K562 (cell line): ENCODE data around the gene PHF21B. TPM values are rescaled to one million over a fixed set of nuclear protein-coding genes. Genes with fewer than 3 reads are reported as not detected.

ENCODE experiments used
- ATAC-seq: fragments of 200-7000 bp; cut with Tn5 transposase; 3 replicates; pipeline ENCODE4 v1.9.1; 2020; ENCODE audit warnings: moderate library complexity
- BruUV-seq: library from RNA; stranded (reverse); fragments of 400-500 nt; replicated peaks from 2 replicates; lab custom pipeline; 2021; lab: Mats Ljungman, UMichigan
- CTCF ChIA-PET: fragments of 300-600 bp; formaldehyde crosslinking; extraction: SDS; loops from one replicate; lab custom pipeline; 2021; ENCODE audit warnings: low intra/inter-chr PET ratio; lab: Yijun Ruan, JAX
- POLR2A ChIA-PET: fragments of 300-600, 350-650 bp; sonication (Branson Sonifier 250); formaldehyde crosslinking; extraction: SDS; loops from one replicate; lab custom pipeline; 2021; ENCODE audit warnings: antibody characterized with exemption, inconsistent platforms; lab: Yijun Ruan, JAX
- DNase-seq, 4 experiments: peaks; one replicate each; pipeline versions ENCODE4 v3.0.0 to v3.0.0-alpha.2; 2011 to 2018; ENCODE audit warnings: low spot score in 3 of 4, mixed read lengths in 3 of 4; ENCODE audit errors: extremely low read depth in 1 of 4
- FAIRE-seq: peaks from 2 replicates; lab custom pipeline; 2011; peaks lifted over from hg19 to GRCh38; lab: Jason Lieb, UNC
- H2AFZ ChIP-seq: 2 replicates; pipeline ENCODE4 v1.6.0; 2011; ENCODE audit warnings: low read depth, low read length, control low read depth, inconsistent platforms
- H3K27ac ChIP-seq: fragments of 200-600 bp; 3 replicates; pipeline ENCODE4 v1.8.0; 2011; ENCODE audit warnings: low read depth, mild to moderate bottlenecking, control low read depth, inconsistent platforms, low read length, moderate library complexity, mixed read lengths; ENCODE audit errors: extremely low read depth
- H3K27me3 ChIP-seq, 2 experiments: fragments of 300-600 bp in 1 of 2; 2 replicates in 1 of 2; 3 replicates in 1 of 2; pipeline versions ENCODE4 v1.6.0 to v1.8.0; 2011; ENCODE audit warnings: inconsistent platforms in 2 of 2, low read length in 2 of 2, mild to moderate bottlenecking in 1 of 2, mixed read lengths in 1 of 2, moderate library complexity in 1 of 2; ENCODE audit not compliant: control insufficient read depth in 2 of 2, insufficient read depth in 2 of 2
- H3K36me3 ChIP-seq: fragments of 300-600 bp; 3 replicates; pipeline ENCODE4 v1.8.0; 2011; ENCODE audit warnings: mild to moderate bottlenecking, low read length, inconsistent platforms; ENCODE audit not compliant: control insufficient read depth, insufficient read depth
- H3K4me1 ChIP-seq, 2 experiments: fragments of 200-600 bp in 1 of 2; replicated peaks in 1 of 2; 2 replicates in 1 of 2; 3 replicates in 1 of 2; pipeline versions ENCODE4 v1.5.1 to v1.8.0; 2011; ENCODE audit warnings: inconsistent platforms in 2 of 2, low read length in 2 of 2, mild to moderate bottlenecking in 1 of 2, mixed read lengths in 1 of 2, moderate library complexity in 1 of 2; ENCODE audit not compliant: control insufficient read depth in 2 of 2, insufficient read depth in 2 of 2
- H3K4me2 ChIP-seq: 2 replicates; pipeline ENCODE4 v1.6.1; 2011; ENCODE audit warnings: low read length, control low read depth, inconsistent platforms, mixed read lengths; ENCODE audit not compliant: insufficient read depth
- H3K4me3 ChIP-seq: fragments of 200-600 bp; sonication (generic), shearing (Covaris generic); 2 replicates; pipeline ENCODE4 v1.5.1; 2016; ENCODE audit warnings: control low read depth, inconsistent platforms
- H3K79me2 ChIP-seq: fragments of 200-600 bp; 3 replicates; pipeline ENCODE4 v1.8.0; 2011; ENCODE audit warnings: low read length, inconsistent platforms; ENCODE audit not compliant: control insufficient read depth, insufficient read depth
- H3K9ac ChIP-seq, 2 experiments: 2 replicates each; pipeline versions ENCODE4 v1.6.0 to v1.6.1; 2011; ENCODE audit warnings: low read depth in 2 of 2, low read length in 2 of 2, control low read depth in 1 of 2, inconsistent platforms in 1 of 2, mild to moderate bottlenecking in 1 of 2, mixed read lengths in 1 of 2; ENCODE audit not compliant: insufficient read depth in 1 of 2
- H3K9me1 ChIP-seq: one replicate; pipeline ENCODE4 v1.6.0; 2011; ENCODE audit warnings: inconsistent platforms, mild to moderate bottlenecking, low read length, moderate library complexity; ENCODE audit not compliant: control insufficient read depth, insufficient read depth
- H3K9me3 ChIP-seq: replicated peaks from 2 replicates; pipeline ENCODE4 v1.5.1; 2011; ENCODE audit warnings: low read depth, low read length, inconsistent platforms; ENCODE audit not compliant: control insufficient read depth, insufficient read depth
- H4K20me1 ChIP-seq: replicated peaks from 2 replicates; pipeline ENCODE4 v1.6.1; 2011; ENCODE audit warnings: low read length, inconsistent platforms, mixed read lengths; ENCODE audit not compliant: control insufficient read depth, insufficient read depth
- CEBPB ChIP-seq: fragments of 450-650 bp; IDR thresholded peaks from 2 replicates; pipeline ENCODE4 v1.6.1; 2016; ENCODE audit warnings: missing genetic modification characterization, missing compliant biosample characterization
- E2F3 ChIP-seq: fragments of 250-450 bp; sonication (Bioruptor Pico); IDR thresholded peaks from 2 replicates; pipeline ENCODE4 v1.4.0; 2020; ENCODE audit warnings: mild to moderate bottlenecking
- HDAC1 ChIP-seq, 2 experiments: fragments of 450-650 bp; IDR thresholded peaks; 2 replicates each; pipeline ENCODE4 v1.6.1; 2016 to 2017; ENCODE audit warnings: inconsistent platforms in 1 of 2, mild to moderate bottlenecking in 1 of 2, moderate library complexity in 1 of 2
- IRF1 ChIP-seq: sonication (generic); formaldehyde crosslinking; IDR thresholded peaks from 2 replicates; pipeline ENCODE4 v1.8.0; 2022; ENCODE audit warnings: missing genetic modification reagents, mild to moderate bottlenecking, borderline replicate concordance
- MIER1 ChIP-seq: fragments of 450-650 bp; IDR thresholded peaks from 2 replicates; pipeline ENCODE4 v1.6.1; 2016; ENCODE audit warnings: antibody characterized with exemption, mild to moderate bottlenecking, low read depth
- NELFE ChIP-seq: IDR thresholded peaks from 2 replicates; pipeline ENCODE4 v1.6.1; 2011; ENCODE audit warnings: mild to moderate bottlenecking; ENCODE audit not compliant: insufficient read depth, insufficient read length
- NFATC3 ChIP-seq: fragments of 450-650 bp; IDR thresholded peaks from 2 replicates; pipeline ENCODE4 v1.6.1; 2017; ENCODE audit warnings: mild to moderate bottlenecking
- SLC30A9 ChIP-seq: fragments of 250-450 bp; sonication (Bioruptor Pico); IDR thresholded peaks from 2 replicates; pipeline ENCODE4 v1.8.0; 2022; ENCODE audit warnings: mild to moderate bottlenecking, moderate library complexity
- SRF ChIP-seq, 2 experiments: fragments of 250-450, 450-650 bp in 1 of 2; sonication (Bioruptor Pico) in 1 of 2; sonication (generic) in 1 of 2; formaldehyde crosslinking; IDR thresholded peaks; 2 replicates each; pipeline versions ENCODE4 v1.5.0 to v1.5.1; 2020 to 2022; ENCODE audit warnings: mild to moderate bottlenecking in 1 of 2, missing genetic modification reagents in 1 of 2
- ZKSCAN8 ChIP-seq: fragments of 200-800 bp; sonication (Bioruptor generic); IDR thresholded peaks from 2 replicates; pipeline ENCODE4 v1.6.1; 2016; ENCODE audit warnings: missing genetic modification characterization, missing compliant biosample characterization
- WGBS: fragments of 100-300 bp; shearing (Covaris generic); methylation state at CpG from one replicate; pipeline ENCODE4 v1.1.6; 2016; ENCODE audit warnings: low coverage, mixed read lengths; ENCODE audit not compliant: insufficient coverage; ENCODE audit errors: missing lambda C conversion rate; 5-methylcytosine and 5-hydroxymethylcytosine counted together
- in situ Hi-C: fragments of 300-500 bp; cut with MboI; formaldehyde crosslinking; loops from 4 replicates; pipeline ENCODE4 v1.15.0; 2018; ENCODE audit warnings: inconsistent platforms, mixed read lengths
- intact Hi-C: fragments of 100-400 bp; cut with micrococcal nuclease; formaldehyde crosslinking; loops from 2 replicates; pipeline ENCODE4 v1.14.2; 2022
- polyA plus RNA-seq, 8 experiments: library from polyadenylated mRNA; depleted of rRNA in 4 of 8; stranded (reverse) in 5 of 8; unstranded in 3 of 8; fragments of >200 nt; fragmentation: Nextera tagmentation in 2 of 8; fragmentation: Illumina TruSeq in 1 of 8; extraction: Ambion mirVana in 2 of 8; extraction: Trizol in 1 of 8; gene quantifications; 2 replicates each; pipeline versions ENCODE4 v1.2.1 to v1.2.3, GENCODE V29; 2011 to 2014; ENCODE audit warnings: inconsistent platforms in 1 of 8, missing spikeins in 1 of 8
- total RNA-seq, 7 experiments: library from RNA; depleted of rRNA in 6 of 7; stranded (reverse); fragments of >200 nt in 6 of 7; fragmentation: Illumina TruSeq in 2 of 7; extraction: Trizol in 2 of 7; gene quantifications; 2 replicates each; pipeline versions ENCODE4 v1.2.1 to v1.2.3, GENCODE V29; 2011 to 2021; ENCODE audit warnings: low replicate concordance in 1 of 7

Gene PHF21B
- total and polyA plus RNA-seq, 9 of the 15 experiments (the other 6 are each of a cell fraction or from before 2014, with no cell fraction given) = 0.04 TPM; not detected in 8

GRCh38 chr22:44840611-44841322 is 169.0 kb downstream of the PHF21B start:
- no peaks in the 10 kb centered on the region for H4K20me1 ChIP-seq
- H3K27me3 ChIP-seq = peaks cover 4 to 32% of the 10 kb centered on the region in 2 experiments; a peak in 3 of 5 replicates
- FAIRE-seq (no peak), ATAC-seq (no peak)
- in situ Hi-C loops = no loop called here
- H3K79me2 ChIP-seq = no peaks in the 10 kb centered on the region
- no peak for TF ChIP-seq SLC30A9 (CRISPR knock-in tag)
- TF ChIP-seq NELFE = no peak
- no peak for TF ChIP-seq ZKSCAN8 (CRISPR knock-in tag)
- no peak for TF ChIP-seq E2F3 (CRISPR knock-in tag)
- no peak for TF ChIP-seq IRF1 (CRISPR knock-in tag)
- no peak for TF ChIP-seq CEBPB (tag)
- no peak for TF ChIP-seq HDAC1 (IDR thresholded peaks at IDR 0.05)
- TF ChIP-seq NFATC3 = no peak
- no peak for TF ChIP-seq MIER1
- TF ChIP-seq SRF (CRISPR knock-in tag; IDR thresholded peaks at IDR 0.05) = no peak
- TF ChIP-seq, all 486 proteins: peak for 0
- DNase-seq = no peak
- no peak overlapping the region for H2AFZ ChIP-seq
- H3K4me1 ChIP-seq = no peaks in the 10 kb centered on the region
- intact Hi-C loops = no loop called here
- WGBS = 1% methylated on average over 20 of the region's 30 CpGs
- H3K36me3 ChIP-seq = no peaks in the 10 kb centered on the region
- H3K9me3 ChIP-seq = no peaks in the 10 kb centered on the region
- POLR2A ChIA-PET = interaction anchor here (0.6 to 0.9 kb wide), 2 partner anchors 13 to 78 kb away, joined by 3 to 4 read pairs; no protein-coding TSS in a partner anchor
- H3K4me2 ChIP-seq = no peak overlapping the region
- H3K4me3 ChIP-seq = no peak overlapping the region
- no peak overlapping the region for H3K9ac ChIP-seq
- H3K9me1 ChIP-seq = no peaks in the 10 kb centered on the region
- CTCF ChIA-PET = no interaction called here
- no TSS peak for BruUV-seq
- no peak overlapping the region for H3K27ac ChIP-seq
